IPS-NIHi11 (cell line): ENCODE measurements around the gene HCFC2.
"Not testable (repeated sequence)": the region's sequence is repeated elsewhere in the genome, so short reads cannot be mapped to it uniquely, and the experiment has no call there.

ENCODE experiments used
- DNase-seq: peaks from one replicate; pipeline ENCODE4 v3.0.0; 2012; ENCODE audit warnings: mixed read lengths, low spot score

The HCFC2 gene

GRCh38 chr12:104064031-104064841, at the start of gene HCFC2:
TSS of gene HCFC2 (plus strand) at chr12:104064531. CDS start at chr12:104064561, 30 bp downstream.
- DNase-seq, result peak; percentile 99

DNA sequence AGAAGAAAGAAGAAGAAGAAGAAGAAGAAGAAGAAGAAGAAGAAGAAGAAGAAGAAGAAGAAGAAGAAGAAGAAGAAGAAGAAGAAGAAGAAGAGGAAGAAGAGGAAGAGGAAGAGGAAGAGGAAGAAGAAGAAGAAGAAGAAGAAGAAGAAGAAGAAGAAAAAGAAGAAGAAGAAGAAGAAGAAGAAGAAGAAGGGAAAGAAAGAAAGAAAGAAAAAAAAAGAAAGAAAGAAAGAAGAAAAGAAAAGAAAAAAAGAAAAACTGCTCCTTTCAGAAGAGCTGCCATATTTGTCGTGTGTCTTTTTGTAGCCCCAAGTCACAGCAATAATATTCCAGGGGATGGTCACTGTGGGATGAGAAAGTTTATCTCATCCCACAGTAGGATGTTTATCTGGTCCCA, 42.5 kb upstream of the HCFC2 start:
- not testable (repeated sequence) for DNase-seq

GRCh38 chr12:104022786-104023185, 41.5 kb upstream of the HCFC2 start:
- DNase-seq, result no peak

GRCh38 chr12:104023710-104024109, 40.6 kb upstream of the HCFC2 start:
- no peak for DNase-seq

- DNase-seq, result no peak
Observed at GRCh38 chr12:104024348-104024747, 40.0 kb upstream of the HCFC2 start.

GRCh38 chr12:104025771-104026170, 38.6 kb upstream of the HCFC2 start:
- DNase-seq, result no peak

GRCh38 chr12:104026841-104027599, 37.3 kb upstream of the HCFC2 start:
- no peak for DNase-seq

DNA sequence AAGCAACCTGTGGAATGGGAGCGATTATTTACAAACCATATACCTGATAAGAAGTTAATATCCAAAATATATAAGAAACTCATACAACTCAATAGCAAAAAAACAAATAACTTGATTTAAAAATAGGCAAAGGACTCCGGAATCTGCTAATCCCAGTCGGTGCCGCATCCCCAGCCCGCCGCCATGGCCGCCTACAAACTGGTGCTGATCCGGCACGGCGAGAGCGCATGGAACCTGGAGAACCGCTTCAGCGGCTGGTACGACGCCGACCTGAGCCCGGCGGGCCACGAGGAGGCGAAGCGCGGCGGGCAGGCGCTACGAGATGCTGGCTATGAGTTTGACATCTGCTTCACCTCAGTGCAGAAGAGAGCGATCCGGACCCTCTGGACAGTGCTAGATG, 33.7 kb upstream of the HCFC2 start:
- DNase-seq, result not testable (repeated sequence)

DNA sequence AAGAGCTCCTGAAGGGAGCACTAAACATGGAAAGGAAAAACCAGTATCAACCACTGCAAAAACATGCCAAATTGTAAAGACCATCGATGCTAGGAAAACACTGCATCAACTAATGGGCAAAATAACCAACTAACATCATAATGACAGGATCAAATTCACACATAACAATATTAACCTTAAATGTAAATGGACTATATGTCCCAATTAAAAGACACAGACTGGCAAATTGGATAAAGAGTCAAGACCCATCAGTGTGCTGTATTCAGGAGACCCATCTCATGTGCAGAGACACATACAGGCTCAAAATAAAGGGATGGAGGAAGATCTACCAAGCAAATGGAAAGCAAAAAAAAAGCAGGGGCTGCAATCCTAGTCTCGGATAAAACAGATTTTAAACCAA, 28.2 kb upstream of the HCFC2 start:
- not testable (repeated sequence) for DNase-seq

- not testable (repeated sequence) for DNase-seq
Observed at GRCh38 chr12:104039769-104040168, 24.6 kb upstream of the HCFC2 start.

DNA sequence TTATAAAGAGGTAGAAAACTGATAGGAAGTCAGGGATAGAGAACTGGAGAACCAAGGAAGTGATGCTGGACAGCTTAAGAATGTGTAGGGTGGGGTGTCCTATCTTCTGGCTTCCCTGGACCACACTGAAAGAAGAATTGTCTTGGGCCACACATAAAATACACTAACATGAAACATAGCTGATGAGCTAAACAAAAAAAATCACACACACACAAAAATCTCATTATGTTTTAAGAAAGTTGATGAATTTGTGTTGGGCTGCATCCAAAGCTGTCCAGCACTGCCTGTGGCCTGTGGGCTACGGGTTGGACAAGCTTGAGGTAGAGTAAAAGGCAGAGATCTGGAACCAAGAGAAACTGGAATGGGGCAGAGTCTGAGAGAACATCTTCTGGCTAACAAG, 21.8 kb upstream of the HCFC2 start:
- no peak for DNase-seq

- DNase-seq, result no peak
Observed at GRCh38 chr12:104044158-104044557, 20.2 kb upstream of the HCFC2 start.

DNA sequence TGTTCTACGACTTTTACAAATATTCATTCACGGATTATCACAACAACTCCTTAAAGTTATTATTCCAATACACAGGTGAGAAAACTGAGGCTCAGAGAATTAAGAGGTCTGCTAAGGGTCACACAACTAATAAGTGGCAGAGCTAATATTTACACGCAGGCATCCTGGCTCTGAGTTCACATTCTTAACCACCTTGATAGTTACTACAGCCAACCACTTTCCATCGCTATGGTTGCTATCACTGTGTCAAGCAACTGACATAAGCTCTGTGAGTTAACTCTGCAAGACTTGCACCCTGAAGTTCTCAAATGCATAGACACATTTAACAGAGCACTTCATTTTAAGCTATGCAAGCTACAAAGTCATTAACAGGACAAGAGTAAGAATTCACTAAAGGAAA, 18.0 kb upstream of the HCFC2 start:
- no peak for DNase-seq

- DNase-seq, result no peak
Observed at GRCh38 chr12:104048162-104048561, 16.2 kb upstream of the HCFC2 start.

DNA sequence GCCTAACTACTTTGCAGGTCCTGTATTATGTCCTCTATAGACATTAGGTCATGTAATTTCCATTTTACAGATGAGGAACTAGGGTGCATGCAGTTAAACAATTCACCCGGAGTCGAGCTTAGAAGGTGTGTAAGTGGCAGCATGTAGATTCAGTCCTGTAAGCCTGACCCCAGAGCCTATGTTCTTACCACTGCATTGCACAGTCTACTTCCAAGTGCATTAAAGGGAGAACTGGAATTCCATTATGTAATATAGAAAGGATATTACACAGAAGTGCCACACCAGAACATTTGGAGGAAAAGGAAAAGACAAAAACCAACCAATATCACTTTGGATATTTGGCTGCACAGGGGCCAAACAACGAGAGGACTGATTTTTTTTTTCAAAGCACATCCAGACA, 15.5 kb upstream of the HCFC2 start:
- no peak for DNase-seq

DNA sequence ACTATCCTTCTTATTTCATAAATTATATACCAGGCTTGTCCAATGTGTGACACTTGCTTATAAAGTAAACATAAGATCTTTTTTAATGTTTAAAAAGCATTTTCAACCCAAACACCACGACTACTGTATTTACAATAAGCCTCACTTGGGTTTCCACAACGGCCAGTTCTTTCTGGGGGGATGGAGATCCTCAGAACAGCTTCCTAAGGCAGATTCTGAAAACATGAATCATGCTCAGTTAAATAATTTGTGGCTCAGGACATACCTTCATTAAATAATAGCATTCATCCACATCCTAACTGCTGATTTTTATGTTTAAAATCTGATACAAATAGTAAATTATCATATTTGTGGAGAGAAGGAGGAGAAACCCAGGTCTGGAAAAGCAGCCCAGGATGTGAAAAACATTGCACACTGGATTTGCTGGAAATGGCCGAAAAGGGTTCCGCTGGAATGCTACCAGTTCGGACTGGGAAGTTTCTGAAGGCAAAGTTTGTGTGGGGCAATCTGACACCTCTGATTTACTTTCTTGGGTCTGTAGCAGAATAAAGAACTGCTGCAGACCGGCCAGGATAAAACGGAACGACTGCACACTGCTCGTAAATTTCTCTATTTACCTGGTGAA, 14.9 kb upstream of the HCFC2 start:
- DNase-seq, result no peak

GRCh38 chr12:104049903-104050356, 14.4 kb upstream of the HCFC2 start, which contains the start of gene GLT8D2:
TSS of gene GLT8D2 (minus strand) at chr12:104050187. CDS start at chr12:104019648, 30,539 bp downstream.
- DNase-seq, result peak; percentile 68

DNA sequence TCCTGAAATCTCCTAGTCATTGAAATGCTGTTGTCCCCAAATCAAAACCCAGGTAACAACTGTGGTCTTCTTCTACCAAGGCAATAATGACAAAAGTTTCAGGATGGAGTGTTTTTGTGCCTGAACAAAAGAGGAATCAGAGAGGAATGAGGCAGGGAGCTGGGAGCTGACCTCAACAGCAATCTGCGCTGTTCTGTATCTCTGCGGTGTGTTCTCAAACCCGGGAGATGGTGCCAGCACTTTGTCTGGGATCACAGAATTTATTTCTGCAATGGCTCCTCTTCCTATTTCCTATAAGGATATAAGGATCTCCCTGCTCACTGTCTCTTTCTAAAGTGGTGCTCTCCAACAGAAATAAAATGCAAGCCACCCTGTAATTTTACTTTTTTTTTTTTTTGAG, 13.9 kb upstream of the HCFC2 start:
- DNase-seq, result no peak

GRCh38 chr12:104054681-104055346, 9.5 kb upstream of the HCFC2 start:
- peak; percentile 47 for DNase-seq

DNA sequence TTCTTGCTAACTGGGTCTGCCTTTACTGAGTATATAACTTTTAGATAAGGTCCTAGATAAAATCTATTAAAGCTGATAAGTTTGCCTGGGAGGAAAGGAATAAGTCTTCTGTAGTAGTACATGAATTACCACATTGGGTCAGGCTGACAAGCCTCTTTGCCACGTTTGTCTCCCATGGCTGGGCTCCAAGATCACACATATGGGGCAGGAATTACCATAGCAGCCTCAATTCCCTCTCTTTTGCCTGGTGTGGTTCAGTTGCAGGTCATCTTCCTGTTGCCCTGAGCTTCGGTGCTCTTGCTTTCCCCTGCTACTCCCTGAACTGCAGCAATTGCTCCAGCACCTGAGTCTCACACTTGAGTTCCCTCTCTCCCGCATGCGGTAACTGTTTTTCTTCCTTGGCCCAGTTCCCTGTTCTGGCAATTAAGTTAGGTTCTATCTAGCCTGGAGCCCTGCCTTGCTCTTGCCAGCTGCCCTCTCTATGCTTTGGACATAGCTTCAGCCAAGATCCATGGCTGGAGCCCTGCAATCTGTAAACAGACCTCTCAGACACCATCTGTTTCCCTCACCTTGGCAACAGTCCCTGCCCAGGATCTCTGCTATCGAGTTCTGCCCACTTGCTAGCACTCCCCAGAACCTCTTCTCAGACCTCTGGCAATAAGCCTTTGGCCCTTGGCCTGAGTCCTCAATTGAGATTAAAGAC, 8.5 kb upstream of the HCFC2 start:
- no peak for DNase-seq

- no peak for DNase-seq
Observed at GRCh38 chr12:104056419-104056972, 7.8 kb upstream of the HCFC2 start.
